Vagina (tissue), 2 donors: ENCODE measurements around the gene C2CD5.

Experiments used
- POLR2A ChIP-seq, 2 donors: fragments of 450-650 bp; IDR thresholded peaks; one replicate each; pipeline ENCODE4 v1.6.1; 2017; ENCODE audit warnings: antibody characterized with exemption in 2 of 2, mild to moderate bottlenecking in 2 of 2, moderate library complexity in 2 of 2
- TF ChIP-seq, protein P1 (sequence below), 3 experiments: fragments of 450-650 bp in 2 of 3; fragments of 200-600 bp in 1 of 3; sonication (generic) in 1 of 3; IDR thresholded peaks; one replicate each; pipeline ENCODE4 v1.5.1; 2017 to 2019; ENCODE audit warnings: antibody characterized with exemption in 3 of 3, mild to moderate bottlenecking in 2 of 3, moderate library complexity in 2 of 3

- TF ChIP-seq, protein P1, sequence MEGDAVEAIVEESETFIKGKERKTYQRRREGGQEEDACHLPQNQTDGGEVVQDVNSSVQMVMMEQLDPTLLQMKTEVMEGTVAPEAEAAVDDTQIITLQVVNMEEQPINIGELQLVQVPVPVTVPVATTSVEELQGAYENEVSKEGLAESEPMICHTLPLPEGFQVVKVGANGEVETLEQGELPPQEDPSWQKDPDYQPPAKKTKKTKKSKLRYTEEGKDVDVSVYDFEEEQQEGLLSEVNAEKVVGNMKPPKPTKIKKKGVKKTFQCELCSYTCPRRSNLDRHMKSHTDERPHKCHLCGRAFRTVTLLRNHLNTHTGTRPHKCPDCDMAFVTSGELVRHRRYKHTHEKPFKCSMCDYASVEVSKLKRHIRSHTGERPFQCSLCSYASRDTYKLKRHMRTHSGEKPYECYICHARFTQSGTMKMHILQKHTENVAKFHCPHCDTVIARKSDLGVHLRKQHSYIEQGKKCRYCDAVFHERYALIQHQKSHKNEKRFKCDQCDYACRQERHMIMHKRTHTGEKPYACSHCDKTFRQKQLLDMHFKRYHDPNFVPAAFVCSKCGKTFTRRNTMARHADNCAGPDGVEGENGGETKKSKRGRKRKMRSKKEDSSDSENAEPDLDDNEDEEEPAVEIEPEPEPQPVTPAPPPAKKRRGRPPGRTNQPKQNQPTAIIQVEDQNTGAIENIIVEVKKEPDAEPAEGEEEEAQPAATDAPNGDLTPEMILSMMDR (IDR thresholded peaks at IDR 0.05): no peak
- TF ChIP-seq POLR2A (IDR thresholded peaks at IDR 0.05): no peak
Measured at GRCh38 chr12:22535478-22535877, 8.9 kb downstream of the C2CD5 start.
